NCI-H1694 treated with DMSO at 0.1 percent for 48 hours (cell line): Measurements from ENCODE around the gene FGD3.
"Not testable (repeated sequence)": the region's sequence is repeated elsewhere in the genome, so short reads cannot be mapped to it uniquely, and the experiment has no call there.

Source experiments
- DNase-seq: peaks from one replicate; lab custom pipeline; 2025; lab: John Stamatoyannopoulos, UW

The FGD3 gene

DNA sequence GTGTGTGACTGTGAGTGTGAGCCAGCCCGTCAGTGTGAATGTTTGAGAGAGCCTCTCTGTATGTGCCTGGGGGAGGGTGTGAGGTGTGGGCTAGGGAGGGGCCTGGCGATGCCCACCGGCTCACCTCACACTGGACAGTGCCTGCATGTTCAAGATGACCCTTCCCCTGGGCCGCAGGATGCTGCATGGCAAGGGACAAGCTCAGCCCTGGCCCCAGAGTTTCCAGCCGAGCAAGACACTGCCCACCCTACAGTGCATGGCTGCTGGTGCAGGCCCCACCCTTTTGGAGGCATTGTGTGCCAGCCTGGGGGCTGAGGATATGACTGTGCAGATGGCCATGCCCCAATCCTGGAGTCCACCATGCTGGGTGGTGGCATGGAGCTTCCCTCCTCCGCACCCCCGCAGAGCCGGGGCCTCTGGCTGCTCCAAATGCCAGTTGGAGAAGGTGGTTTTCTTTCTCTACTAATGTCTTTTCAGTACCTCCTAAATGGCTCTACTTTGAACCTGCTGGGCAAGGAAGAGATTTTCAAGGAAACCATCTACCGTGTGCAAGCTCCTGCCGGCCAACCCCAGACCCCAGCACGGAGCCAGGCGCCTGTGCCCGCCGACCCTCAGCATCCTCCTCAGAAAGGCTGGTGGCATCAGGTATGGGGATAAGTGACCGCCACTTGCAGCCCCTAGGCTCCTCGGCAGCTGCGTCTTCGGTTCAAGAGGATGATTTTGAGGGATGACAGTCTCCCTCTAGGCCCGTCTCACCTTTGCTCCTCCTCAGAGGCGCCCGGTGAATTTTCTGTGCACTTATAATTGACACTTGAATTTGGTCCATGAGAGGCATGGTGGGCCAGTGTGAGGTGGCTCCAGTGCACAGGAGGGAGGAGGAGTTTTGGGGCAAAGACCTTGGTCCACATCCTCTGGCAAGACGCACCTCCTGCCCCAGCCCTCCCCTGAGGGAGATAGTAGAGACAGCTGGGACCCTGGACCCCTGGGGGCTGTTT, 27.7 kb downstream of the FGD3 start:
- no peak for DNase-seq

DNA sequence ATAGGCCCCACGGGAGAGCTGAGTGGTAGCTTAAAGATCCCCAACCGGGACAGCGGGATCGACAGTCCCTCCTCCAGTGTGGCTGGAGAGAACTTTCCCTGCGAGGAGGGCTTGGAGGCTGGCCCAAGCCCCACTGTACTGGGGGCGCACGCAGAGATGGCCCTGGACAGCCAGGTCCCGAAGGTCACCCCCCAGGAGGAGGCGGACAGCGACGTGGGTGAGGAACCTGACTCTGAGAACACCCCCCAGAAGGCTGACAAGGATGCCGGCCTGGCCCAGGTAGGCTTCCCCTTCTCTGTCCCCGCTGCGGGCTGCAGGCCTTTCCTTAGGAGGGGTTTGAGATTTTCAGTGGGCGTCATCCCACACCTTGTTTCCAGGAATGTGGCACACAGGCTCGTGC, 29.1 kb downstream of the FGD3 start:
- DNase-seq = no peak

DNA sequence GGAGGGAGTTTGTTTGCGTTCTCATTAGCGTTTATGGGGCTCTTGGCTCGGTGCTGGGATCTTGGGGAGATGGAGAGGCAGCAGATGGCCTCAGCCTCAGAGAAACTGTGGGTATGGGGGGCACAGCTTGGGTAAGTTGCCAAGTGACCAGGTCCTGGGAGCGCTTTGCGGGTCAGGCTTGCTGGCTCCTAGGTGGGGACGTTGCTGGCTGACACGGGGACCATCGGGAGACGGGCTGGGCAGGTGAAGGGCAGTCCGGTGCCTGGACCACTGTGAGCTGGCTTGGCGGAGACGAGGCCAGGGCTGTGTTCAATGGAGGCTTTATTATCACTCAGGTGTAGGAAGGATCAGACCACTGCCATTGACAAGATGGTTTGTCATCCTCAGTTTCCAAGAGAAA, 30.0 kb downstream of the FGD3 start:
- DNase-seq = no peak

DNA sequence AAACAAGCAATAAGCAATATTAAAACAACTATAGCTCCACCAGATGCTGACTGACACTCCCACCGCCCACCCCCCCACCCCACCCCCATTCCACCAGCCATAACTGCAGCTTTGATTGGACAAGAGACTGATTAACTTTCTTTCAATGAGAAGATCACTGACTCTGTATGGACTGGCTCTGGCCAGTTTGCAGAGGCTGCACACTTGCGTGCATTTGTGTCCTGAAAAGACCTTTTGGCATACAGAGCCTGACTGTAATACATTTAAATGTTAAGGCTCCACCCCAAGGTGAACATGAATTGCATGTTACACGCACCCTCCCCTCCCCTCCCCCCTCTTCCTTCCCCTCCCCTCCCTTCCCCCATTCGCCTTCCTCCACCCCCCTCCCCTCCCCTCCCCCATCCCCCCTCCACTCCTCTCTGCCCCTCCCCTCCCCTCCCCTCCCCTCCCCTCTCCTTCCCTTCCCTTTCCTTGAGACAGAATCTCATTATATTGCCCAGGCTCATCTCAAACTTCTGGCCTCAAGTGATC, 31.1 kb downstream of the FGD3 start:
- DNase-seq = no peak

DNA sequence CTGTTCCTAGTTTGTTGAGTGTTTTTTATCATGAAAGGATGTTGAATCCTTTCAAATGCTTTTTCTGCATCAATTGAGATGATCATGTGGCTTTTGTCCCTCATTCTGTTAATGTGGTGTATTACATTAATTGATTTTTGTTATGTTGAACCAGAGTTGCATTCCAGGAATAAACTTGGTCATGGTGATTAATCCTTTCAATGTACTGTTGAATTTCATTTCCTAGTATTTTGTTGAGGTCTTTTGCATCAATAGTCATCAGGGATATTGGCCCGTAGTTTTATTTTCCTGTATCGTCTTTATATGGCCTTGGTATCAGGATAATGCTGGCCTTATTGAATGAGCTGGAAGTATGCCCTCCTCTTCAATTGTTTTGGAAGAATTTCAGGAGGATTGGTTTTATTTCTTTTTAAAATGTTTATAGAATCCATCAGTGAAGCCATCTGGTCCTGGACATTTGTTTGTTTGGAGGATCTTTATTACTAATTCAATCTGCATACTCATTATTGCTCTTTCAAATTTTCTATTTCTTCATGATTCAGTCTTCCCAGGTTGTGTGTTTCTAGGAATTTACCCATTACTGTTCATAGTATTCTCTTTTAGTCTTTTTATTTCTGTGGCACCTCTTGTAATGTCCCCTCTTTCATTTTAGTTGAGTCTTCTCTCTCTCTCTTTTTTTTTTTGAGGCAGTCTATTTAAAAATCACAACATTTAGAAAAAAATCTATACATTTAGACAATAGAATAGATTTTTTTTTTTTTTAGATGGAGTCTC, 32.1 kb downstream of the FGD3 start:
- no peak for DNase-seq

DNA sequence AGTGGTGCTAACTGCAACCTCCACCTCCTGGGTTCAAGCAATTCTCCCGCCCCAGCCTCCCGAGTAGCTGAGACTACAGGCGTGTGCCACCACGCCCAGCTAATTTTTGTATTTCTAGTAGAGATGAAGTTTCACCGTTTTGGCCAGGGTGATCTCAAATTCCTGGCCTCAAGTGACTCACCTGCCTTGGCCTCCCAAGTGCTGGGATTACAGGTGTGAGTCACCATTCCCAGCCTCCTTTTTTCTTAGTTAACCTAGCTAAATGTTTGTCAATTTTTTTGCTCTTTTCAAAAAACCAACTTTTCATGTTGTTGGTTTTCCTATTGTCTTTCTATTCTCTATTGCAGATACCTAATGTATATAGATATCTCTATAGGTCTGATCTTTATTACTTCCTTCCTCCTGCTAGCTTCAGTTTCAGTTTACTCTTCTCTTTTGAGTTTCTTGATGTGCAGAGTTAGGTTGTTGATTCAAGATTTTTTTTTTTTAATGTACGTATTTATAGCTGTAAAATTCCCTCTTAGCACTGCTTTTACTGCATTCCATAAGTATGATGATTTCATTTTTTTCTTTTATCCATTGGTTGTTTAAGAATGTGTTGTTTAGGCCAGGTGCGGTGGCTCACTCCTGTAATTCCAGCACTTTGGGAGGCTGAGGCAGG, 32.9 kb downstream of the FGD3 start:
- no peak for DNase-seq

DNA sequence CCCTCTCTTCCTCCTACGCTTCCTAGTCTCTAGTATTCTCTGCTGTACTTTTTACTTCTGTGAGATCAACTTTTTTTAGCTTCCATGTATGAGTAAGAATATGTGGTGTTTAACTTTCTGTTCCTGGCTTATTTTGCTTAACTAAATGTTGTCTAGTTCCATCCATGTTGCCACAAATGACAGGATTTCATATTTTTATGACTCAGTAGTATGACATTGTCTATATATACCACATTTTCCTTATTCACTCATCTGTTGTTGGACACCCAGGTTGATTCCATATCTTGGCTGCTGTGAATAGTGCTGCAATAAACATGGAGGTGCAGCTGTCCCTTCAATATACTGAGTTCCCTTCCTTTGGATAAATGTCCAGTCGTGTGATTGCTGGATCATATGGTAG, 34.8 kb downstream of the FGD3 start:
- no peak for DNase-seq

DNA sequence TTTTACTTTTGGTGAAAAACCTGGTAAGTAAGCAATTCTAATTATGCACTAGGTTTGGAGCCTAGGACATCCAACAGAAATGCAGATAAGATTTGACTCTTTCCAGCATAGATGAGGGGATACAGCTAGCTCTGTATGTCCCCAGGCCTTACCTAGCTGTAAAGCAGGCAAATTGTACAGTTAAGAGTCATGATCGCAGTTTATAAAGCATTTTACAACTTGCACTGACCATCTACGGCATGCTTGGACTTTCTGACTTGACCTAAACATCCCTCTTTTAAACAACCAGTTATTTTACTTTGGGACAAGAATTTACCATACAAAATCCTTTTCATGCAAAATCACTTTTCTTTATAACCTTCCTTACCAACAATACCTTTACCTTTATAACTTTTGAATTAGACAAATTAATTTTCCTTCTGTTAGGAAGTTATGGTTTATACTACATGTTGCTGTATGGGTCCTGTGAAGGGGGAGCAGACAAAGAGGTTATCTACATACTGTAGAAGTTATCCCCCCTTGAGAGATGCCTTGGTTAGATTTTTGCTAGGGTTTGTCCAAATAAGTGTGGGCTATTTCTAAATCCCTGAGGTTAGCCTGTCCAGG, 36.8 kb downstream of the FGD3 start:
- DNase-seq = no peak

DNA sequence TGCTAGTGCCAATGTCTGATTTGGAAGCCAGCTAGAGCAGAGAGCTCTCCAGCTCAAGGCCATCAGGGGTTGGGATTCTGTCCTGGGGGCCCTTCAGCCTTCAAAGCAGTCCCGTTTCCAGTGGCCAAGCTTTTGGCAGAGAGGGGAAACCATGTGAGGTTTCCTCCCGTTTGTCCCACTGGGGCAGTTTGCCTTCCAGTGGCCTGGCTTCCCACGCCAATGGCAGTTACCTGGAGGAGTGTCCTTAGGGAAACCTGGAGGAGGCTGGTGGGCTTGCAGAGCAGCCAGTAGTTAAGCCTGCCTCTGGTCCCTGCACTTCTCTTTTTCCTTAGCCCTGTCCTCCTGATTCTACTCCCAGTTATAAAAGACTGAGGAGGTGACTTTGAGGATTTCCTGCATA, 37.7 kb downstream of the FGD3 start:
- no peak for DNase-seq

DNA sequence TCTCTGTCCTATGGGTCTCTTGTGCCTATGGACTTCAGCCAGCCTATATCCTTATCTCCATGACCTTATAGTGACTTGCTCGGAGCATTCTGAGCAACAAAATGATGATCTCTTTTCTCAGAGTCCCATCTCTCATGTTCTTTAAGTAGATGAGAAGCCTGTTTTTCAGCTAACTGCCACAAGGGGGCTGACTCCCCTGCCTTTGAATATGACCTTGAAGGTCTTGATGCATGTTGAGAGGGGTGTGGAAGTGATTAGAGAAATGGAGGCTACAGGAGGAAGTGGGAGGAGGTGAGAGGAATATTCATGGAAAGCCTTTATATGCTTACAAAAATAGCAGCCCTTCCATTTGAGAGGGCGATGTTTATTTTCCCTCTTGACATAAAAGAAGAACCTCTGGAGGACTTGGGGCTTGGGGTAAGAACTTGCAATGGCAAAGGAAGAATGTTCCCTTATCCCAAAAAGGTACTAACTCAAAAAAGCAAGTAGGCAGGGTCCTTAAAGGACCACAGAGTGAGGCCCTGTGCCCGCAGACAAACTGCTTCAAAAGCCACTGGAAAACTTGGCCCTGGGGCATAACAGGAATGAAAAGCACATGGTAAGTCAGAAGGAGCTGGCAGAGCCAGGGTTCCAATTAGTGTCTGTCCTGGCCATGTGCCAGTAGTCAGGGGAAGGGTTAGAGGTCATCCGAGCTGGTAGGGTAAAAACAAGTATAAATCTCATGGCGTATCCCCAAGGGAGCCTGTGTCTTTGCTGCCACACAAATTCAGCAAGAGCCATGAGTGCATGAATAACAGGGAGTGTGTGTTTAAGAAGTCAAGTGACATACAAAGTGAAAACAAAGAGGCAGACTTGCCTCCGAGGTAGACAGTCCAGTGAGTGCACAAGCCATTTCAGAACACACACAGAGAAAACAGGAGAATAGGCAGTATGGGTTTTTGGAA, 39.1 kb downstream of the FGD3 start:
- no peak for DNase-seq

DNA sequence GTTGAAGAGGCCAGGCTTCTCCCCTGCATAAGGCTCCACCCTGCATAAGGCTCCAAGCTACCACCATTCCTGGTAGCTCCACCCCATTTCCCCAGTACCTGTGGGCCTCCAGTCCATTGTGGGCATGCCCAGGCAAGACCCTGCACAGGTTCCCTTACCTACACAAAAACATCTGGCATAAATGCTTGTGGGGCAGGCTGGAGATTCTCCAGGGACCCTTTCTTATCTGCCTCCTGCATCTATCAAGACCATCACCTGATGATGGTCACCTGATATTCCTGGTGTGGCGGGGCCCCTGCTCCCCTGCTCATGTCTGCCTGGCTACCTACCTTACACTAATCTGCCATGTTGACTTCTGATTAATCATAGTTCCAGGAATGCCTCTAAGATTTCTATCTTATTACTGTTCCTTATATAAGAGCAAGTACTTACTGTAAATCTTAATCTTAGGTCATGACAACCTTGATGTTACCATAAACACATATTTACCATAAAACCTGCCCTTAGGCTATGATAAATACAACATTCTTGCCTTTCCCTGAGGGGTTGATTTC, 41.0 kb downstream of the FGD3 start:
- DNase-seq = no peak

DNA sequence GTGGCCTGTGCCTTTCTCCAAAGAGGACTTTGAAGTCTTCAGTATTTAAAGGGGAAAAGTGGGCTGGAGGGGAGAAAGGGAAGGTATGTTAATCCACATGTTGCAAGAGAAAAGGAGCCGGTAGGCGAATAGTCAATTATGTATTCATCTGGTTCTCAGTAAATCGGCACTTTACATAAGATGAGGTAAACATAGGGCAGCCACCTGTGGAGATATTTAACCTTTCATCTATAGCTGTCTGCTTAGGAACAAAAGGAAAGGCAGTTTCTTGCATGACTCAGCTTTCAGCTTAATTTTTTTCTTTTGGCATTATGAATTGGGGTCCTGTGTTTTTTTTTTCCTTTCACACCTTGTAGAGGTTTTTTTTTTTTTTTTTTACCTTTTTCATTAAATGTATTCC, 42.2 kb downstream of the FGD3 start:
- no peak for DNase-seq

DNA sequence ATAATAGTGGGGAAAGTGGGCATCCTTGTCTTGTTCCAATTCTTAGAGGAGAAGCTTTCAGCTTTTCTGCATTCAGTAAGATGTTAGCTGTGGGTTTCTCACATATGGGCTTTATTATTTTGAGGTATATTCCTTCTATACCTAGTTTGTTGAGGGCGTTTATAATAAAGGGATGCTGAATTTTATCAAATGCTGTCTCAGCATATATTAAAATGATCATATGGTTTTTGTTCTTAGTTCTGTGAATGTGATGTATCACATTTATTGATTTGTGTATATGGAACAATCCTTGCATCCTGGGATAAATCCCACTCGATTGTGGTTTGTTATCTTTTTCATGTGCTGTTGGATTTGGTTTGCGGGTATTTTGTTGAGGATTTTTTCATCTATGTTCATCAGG, 43.1 kb downstream of the FGD3 start:
- no peak for DNase-seq

DNA sequence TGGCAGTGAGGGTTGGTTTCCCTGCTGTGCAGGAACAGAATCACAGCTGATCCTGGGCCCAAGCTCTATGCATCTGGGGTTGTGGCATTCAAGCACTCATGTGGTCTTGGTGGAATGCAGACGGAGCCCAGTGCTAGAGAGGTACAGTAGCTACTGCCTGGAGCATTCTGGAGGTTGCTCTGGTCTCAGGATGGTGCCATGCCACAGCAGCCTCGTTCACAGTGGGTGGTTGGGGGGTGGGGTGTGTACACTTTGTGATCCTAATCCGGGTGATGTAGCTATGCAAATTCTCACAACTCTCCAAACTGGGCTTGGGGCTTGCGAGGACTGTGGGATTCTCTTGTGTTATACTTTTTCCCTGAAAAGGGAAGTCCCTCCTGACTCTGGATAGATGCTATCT, 45.2 kb downstream of the FGD3 start:
- DNase-seq = no peak

DNA sequence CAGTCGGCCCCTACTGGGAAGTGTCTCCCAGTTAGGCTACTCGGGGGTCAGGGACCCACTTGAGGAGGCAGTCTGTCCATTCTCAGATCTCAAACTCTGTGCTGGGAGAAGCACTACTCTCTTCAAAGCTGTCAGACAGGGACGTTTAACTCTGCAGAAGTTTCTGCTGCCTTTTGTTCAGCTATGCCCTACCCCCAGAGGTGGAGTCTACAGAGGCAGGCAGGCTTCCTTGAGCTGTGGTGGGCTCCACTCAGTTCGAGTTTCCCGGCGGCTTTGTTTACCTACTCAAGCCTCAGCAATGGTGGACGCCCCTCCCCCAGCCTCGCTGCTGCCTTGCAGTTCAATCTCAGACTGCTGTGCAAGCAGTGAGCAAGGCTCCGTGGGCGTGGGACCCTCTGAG, 51.5 kb downstream of the FGD3 start:
- DNase-seq = not testable (repeated sequence)

DNA sequence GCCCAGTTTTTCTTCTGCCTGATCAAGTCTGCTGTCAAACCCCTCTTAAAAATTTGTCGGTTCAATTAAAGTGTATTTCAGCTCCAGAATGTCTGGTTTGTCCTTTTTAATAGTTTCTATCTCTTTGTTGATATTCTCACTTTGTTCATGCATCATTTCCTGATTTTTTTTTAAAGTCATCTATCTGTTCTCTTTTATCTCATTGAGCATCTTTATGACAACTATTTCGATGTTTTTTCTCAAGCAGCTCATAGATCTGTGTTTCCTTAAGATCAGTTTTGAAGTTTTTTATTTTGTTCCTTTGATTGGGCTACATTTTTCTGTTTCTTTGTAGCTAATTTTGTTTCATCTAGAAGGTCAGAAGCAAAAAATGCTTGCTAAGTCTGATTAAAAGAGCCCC, 53.7 kb downstream of the FGD3 start:
- no peak for DNase-seq

DNA sequence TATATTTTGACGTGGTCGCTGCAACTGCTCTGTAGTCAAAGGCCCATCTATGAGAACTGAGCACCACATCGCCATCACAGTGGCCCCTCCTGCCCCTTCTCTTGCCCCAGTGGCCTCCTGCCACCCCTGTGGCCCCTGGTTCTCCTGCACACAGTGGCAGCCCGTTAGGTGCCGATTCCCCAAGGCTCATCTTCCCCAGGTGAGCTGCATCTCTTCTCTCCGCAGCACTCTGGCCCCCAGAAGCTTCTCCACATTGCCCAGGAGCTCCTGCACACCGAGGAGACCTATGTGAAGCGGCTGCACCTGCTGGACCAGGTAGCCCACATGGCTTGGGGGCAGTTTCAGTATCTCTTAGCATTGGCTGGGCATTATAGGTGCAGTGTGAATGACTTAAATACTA, 55.4 kb downstream of the FGD3 start:
- DNase-seq = no peak

DNA sequence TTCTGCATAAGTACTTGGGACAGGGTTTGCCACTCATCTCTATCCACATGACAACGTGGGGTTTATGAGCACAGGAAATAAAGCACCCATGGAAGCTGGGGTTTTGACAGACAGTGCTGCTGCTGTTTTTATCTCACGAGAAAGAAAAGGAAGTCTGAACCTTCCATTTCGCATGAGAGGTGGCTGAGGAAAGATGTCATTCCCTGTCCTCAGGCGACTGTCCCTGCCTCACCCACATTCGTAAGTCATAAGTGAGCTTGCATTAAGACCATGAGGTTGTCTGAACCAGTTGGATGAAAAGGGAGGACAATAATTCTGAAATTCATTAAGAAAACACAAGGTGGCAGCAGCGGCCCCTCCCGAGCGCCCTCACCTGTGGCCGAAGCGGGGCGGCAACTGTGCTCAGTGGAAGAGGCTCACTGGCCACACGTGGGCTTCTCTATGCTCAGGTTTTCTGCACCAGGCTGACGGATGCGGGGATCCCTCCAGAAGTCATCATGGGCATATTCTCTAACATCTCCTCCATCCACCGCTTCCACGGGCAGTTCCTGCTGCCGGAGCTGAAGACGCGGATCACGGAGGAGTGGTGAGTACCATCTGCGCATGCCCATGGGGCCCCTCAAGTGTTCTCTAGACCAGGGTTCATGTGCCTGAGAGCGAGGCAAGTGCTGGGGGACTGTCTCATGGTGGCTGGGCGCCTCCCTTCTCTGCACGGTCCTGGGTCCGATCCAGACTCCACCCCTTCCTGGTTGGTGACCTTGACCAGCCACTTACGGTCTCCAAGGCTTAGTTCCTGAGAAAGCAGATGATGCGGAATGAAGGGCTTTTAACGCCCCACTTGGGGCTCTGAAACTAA, 56.5 kb downstream of the FGD3 start:
- DNase-seq = peak; percentile 50

DNA sequence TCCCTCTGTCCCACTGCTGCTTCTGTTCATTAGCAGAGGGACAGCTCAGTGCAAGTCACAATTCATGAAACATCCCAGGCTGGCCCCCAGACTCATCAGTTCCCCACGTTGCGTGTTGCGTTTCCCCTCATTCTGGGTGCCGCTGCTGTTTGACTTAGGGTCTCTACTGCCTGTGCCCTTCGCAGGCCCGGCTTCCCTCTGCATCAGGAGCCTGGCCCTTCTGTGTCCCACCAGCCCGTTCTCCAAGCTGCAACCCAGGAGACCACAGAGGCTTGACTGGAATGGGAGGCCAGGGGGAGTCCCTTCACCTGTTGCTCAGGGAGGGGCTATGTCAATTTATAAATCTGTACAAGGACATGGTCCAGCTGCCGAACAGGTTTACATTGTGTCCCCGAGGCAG, 57.2 kb downstream of the FGD3 start:
- no peak for DNase-seq

DNA sequence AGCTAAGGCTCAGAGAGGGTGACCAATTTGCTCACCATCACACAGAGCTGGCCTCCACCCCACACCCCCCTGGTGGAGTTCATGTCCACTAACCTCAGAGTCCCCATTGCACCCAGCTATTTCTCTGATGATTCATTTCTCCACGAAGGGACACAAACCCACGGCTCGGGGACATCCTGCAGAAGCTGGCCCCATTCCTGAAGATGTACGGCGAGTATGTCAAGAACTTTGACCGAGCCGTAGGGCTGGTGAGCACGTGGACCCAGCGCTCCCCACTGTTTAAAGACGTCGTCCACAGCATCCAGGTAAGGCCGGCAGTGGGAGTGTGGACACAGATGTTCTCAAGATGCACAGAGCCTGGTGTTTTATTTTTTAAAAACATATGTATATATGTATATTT, 58.6 kb downstream of the FGD3 start:
- DNase-seq = no peak
